Prostate gland (tissue), 2 donors: ENCODE data around the gene NDST3. TPM values are rescaled to one million over a fixed set of nuclear protein-coding genes. Genes with fewer than 3 reads are reported as not detected.

ENCODE experiments used
- DNase-seq: peaks from one replicate; pipeline ENCODE4 v3.0.0-alpha.2; 2019; ENCODE audit warnings: low spot score
- H3K27ac ChIP-seq, 2 donors: fragments of 200-600 bp; sonication (generic); 2 replicates each; pipeline ENCODE4 v1.5.1; 2017 to 2019
- H3K27me3 ChIP-seq: fragments of 200-600 bp; sonication (generic); replicated peaks from 2 replicates; pipeline ENCODE4 v1.5.1; 2019; ENCODE audit not compliant: insufficient read depth
- H3K36me3 ChIP-seq, 2 donors: fragments of 200-600 bp; sonication (generic); 1 replicate in 1 of 2; 2 replicates in 1 of 2; pipeline versions ENCODE4 v1.5.1 to v1.8.1; 2017 to 2019
- H3K4me1 ChIP-seq: fragments of 200-600 bp; sonication (generic); replicated peaks from 2 replicates; pipeline ENCODE4 v1.5.1; 2019
- H3K4me3 ChIP-seq, 2 donors: fragments of 200-600 bp; sonication (generic); 2 replicates each; pipeline ENCODE4 v1.5.1; 2017 to 2019
- H3K9me3 ChIP-seq: fragments of 200-600 bp; sonication (generic); 2 replicates; pipeline ENCODE4 v1.5.1; 2017
- POLR2A ChIP-seq: fragments of 450-650 bp; IDR thresholded peaks from one replicate; pipeline ENCODE4 v1.6.1; 2016; ENCODE audit warnings: antibody characterized with exemption, mild to moderate bottlenecking
- POLR2AphosphoS5 ChIP-seq: sonication (generic); formaldehyde crosslinking; IDR thresholded peaks from one replicate; pipeline ENCODE4 v1.6.1; 2017; ENCODE audit warnings: antibody characterized with exemption
- WGBS: methylation state at CpG from one replicate; pipeline ENCODE4 v1.1.5; 2018; 5-methylcytosine and 5-hydroxymethylcytosine counted together
- intact Hi-C: fragments of 100-400 bp; cut with DNase I; formaldehyde crosslinking; loops from one replicate; pipeline ENCODE4 v1.14.2; 2022
- total RNA-seq, 2 donors: library from RNA; depleted of rRNA; stranded (reverse); fragments of >200 nt; gene quantifications; one replicate each; pipeline ENCODE4 v1.1.0, GENCODE V29; 2016
- TF ChIP-seq, protein P1 (sequence below), 4 experiments: fragments of 200-600 bp in 2 of 4; fragments of 450-650 bp in 2 of 4; sonication (generic) in 2 of 4; IDR thresholded peaks; 1 replicate in 3 of 4; 2 replicates in 1 of 4; pipeline ENCODE4 v1.5.1; 2016 to 2019; ENCODE audit warnings: antibody characterized with exemption in 4 of 4, mild to moderate bottlenecking in 2 of 4, moderate library complexity in 2 of 4

The NDST3 gene
- total RNA-seq, 2 donors from 2014 or later = 0.05 TPM; not detected in 1

DNA sequence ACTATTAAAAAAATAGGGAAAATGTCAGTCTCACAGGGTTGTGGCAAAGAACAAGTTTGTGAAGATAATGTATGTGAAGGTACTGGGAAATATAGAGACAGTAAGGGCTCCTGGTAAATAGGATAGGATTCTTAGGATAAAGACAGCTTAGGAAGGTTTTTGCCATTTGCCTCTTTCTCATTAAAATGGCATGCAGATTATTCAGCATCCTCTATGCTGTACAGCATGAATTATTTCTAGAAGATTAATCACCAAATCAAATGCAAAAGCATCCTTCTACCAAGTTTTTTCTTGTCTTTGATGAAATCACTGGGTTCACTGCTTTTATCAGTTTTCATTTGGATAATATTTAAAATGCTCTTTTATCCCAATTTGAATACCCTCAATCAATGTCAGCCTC, 142.8 kb downstream of the NDST3 start:
- no peak overlapping the region for H3K27ac ChIP-seq
- intact Hi-C loops = no loop called here

DNA sequence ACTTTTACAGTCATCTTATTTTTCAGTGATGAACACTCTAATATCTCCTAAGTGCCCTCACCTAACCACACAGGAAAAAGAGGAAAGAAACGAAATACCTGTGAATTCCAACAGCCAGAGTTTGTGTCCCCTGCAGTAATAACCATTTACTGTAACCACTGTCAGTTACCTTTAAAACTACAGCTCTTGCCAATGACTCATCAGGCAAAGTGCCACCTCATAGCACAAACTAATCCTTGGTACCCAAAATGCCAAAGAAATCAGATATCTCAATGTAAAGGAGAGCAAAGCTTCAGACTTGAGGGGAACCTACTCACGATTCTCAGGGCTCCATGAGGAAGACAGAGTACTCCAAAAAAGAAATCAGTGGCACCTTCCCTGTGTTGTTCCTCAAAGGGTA, 146.5 kb downstream of the NDST3 start:
- Histone ChIP-seq H3K9me3 (no peaks in the 10 kb centered on the region), H3K27me3 (peaks cover 1% of the 10 kb centered on the region), H3K4me3 (no peak overlapping the region), H3K36me3 (no peaks in the 10 kb centered on the region), H3K4me1 (no peaks in the 10 kb centered on the region), H3K27ac (no peak overlapping the region)
- no peak for DNase-seq
- 76% methylated on average over 2 of the region's 2 CpGs for WGBS
- intact Hi-C loops = no loop called here
- TF ChIP-seq, protein P1, sequence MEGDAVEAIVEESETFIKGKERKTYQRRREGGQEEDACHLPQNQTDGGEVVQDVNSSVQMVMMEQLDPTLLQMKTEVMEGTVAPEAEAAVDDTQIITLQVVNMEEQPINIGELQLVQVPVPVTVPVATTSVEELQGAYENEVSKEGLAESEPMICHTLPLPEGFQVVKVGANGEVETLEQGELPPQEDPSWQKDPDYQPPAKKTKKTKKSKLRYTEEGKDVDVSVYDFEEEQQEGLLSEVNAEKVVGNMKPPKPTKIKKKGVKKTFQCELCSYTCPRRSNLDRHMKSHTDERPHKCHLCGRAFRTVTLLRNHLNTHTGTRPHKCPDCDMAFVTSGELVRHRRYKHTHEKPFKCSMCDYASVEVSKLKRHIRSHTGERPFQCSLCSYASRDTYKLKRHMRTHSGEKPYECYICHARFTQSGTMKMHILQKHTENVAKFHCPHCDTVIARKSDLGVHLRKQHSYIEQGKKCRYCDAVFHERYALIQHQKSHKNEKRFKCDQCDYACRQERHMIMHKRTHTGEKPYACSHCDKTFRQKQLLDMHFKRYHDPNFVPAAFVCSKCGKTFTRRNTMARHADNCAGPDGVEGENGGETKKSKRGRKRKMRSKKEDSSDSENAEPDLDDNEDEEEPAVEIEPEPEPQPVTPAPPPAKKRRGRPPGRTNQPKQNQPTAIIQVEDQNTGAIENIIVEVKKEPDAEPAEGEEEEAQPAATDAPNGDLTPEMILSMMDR (IDR thresholded peaks at IDR 0.05) = no peak
- no peak for TF ChIP-seq POLR2A
- no peak for TF ChIP-seq POLR2AphosphoS5

More for the DNA sequence above, 142.8 kb downstream of the NDST3 start:
- TF ChIP-seq POLR2AphosphoS5 (no peak), POLR2A (no peak)
- TF ChIP-seq, protein P1 (IDR thresholded peaks at IDR 0.05) = no peak
- Histone ChIP-seq H3K9me3 (no peaks in the 10 kb centered on the region), H3K27me3 (peaks cover 1% of the 10 kb centered on the region), H3K4me1 (no peaks in the 10 kb centered on the region), H3K36me3 (no peaks in the 10 kb centered on the region), H3K4me3 (no peak overlapping the region)
- DNase-seq = no peak

DNA sequence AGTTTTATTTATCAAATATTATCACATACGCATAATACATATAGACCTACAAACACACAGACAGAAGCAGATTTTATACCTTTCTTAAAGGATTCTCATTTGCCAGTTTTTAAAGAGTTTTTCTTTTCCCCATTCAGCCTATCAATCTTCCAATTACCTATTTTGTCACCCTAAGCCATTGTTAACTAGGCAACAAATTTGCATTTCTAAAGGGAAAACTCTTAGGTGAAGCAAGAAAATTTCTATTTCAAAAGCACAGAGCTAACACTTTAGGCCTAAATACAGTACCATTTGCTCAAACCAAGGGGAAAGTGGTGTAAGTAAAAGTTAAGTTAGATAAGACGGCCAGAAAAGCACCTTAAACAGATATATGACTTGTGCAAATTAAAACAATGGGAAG, 156.6 kb downstream of the NDST3 start:
- Histone ChIP-seq H3K36me3 (no peaks in the 10 kb centered on the region), H3K27me3 (no peaks in the 10 kb centered on the region), H3K4me1 (no peaks in the 10 kb centered on the region), H3K27ac (no peak overlapping the region), H3K9me3 (no peaks in the 10 kb centered on the region), H3K4me3 (no peak overlapping the region)
- DNase-seq = no peak
- intact Hi-C loops = no loop called here
- no peak for TF ChIP-seq POLR2A
- 79% methylated on average over 2 of the region's 2 CpGs for WGBS

DNA sequence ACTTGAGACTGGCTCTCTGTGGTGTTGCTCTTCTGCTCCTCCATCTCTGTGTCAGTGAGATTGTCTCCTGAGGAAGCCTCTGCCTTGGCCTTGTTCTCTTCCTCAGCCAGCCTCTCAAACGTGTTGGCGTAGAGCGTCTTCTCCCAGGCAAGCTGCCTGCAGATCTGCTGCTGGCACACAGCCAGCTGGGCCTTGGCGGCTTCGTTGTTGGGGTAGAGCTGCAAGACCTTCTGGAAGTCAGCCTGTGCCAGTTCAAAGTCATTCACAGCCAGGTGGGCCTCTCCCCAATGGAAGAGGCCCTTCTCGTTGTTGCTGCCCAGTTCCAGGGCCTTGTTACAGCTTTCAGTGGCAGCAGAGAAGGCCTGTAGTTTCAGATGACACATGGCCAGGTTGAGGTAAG, 159.1 kb downstream of the NDST3 start:
- Histone ChIP-seq H3K27ac (no peak overlapping the region), H3K27me3 (no peaks in the 10 kb centered on the region), H3K4me1 (no peaks in the 10 kb centered on the region), H3K36me3 (no peaks in the 10 kb centered on the region), H3K9me3 (no peaks in the 10 kb centered on the region), H3K4me3 (no peak overlapping the region)
- intact Hi-C loops = no loop called here
- no peak for TF ChIP-seq POLR2AphosphoS5
- TF ChIP-seq POLR2A = no peak
- TF ChIP-seq, protein P1 (IDR thresholded peaks at IDR 0.05) = no peak
- DNase-seq = no peak
- WGBS = 90% methylated on average over 6 of the region's 6 CpGs

DNA sequence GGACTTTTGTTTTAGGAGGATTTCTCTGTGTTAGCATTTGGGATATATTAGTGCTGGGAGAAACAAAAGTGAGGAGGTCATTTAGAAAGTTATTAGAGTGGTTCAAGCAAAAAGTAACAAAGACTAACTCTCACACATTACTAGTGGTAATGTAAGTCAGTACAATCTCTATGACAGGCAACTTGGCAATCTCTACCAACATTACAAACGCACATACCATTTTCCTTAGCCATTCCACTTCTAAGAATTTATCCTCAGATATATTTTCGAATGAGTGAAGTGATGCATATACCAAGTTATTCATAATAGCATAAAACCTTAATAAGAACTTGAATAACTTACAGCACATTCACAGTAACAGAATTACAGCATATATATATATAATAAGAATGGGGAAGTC, 172.3 kb downstream of the NDST3 start:
- TF ChIP-seq POLR2A = no peak
- TF ChIP-seq, protein P1 (IDR thresholded peaks at IDR 0.05) = no peak
- TF ChIP-seq POLR2AphosphoS5 = no peak
- DNase-seq = no peak
- H3K9me3 ChIP-seq = no peaks in the 10 kb centered on the region
- no peaks in the 10 kb centered on the region for H3K27me3 ChIP-seq
- no peaks in the 10 kb centered on the region for H3K4me1 ChIP-seq
- H3K4me3 ChIP-seq = no peak overlapping the region
- WGBS = 100% methylated on average over 2 of the region's 2 CpGs
- intact Hi-C loops = no loop called here
- H3K36me3 ChIP-seq = no peaks in the 10 kb centered on the region
- H3K27ac ChIP-seq = no peak overlapping the region
